Ovary (tissue), 3 donors: ENCODE data around the gene C16orf90.

Source experiments
- CTCF ChIP-seq, 3 donors: fragments of 450-650 bp in 2 of 3; fragments of 200-600 bp in 1 of 3; IDR thresholded peaks; one replicate each; pipeline versions ENCODE4 v1.5.1 to v1.8.0; 2016 to 2022; ENCODE audit warnings: antibody characterized with exemption in 3 of 3, mild to moderate bottlenecking in 1 of 3
- EP300 ChIP-seq: sonication (generic); formaldehyde crosslinking; IDR thresholded peaks from one replicate; pipeline ENCODE4 v1.6.1; 2017; ENCODE audit warnings: antibody characterized with exemption
- POLR2A ChIP-seq: fragments of 450-650 bp; IDR thresholded peaks from one replicate; pipeline ENCODE4 v1.6.1; 2017; ENCODE audit warnings: antibody characterized with exemption, mild to moderate bottlenecking, moderate library complexity
- donor health status: DM: no; HTN: no; CAD: no.

- no peak for TF ChIP-seq CTCF (IDR thresholded peaks at IDR 0.05)
- TF ChIP-seq POLR2A = no peak
- no peak for TF ChIP-seq EP300
These were observed 13.4 kb upstream of the C16orf90 start for GRCh38 chr16:3508736-3509135.
